IMR-90 (cell line): ENCODE results near the gene C12orf75.

Experiments used
- CEBPB ChIP-seq: IDR thresholded peaks from 2 replicates; pipeline ENCODE4 v1.6.1; 2012; ENCODE audit warnings: low read depth, low read length, improper control_type of control experiment
- CTCF ChIP-seq: conservative IDR thresholded peaks from 2 replicates; pipeline ENCODE4 v1.5.1; 2012; ENCODE audit warnings: mild to moderate bottlenecking, low read depth, low read length, improper control_type of control experiment
- FOS ChIP-seq: fragments of 150-350 bp; IDR thresholded peaks from 2 replicates; pipeline ENCODE4 v1.6.1; 2016; ENCODE audit warnings: low read depth, low read length
- MAZ ChIP-seq: IDR thresholded peaks from 2 replicates; pipeline ENCODE4 v1.6.1; 2012; ENCODE audit warnings: low read depth, mild to moderate bottlenecking, low read length, improper control_type of control experiment, moderate library complexity, borderline replicate concordance
- MXI1 ChIP-seq: IDR thresholded peaks from 2 replicates; pipeline ENCODE4 v1.6.1; 2012; ENCODE audit warnings: low read depth, mild to moderate bottlenecking, low read length, moderate library complexity, borderline replicate concordance
- NFE2L2 ChIP-seq: fragments of 150-350 bp; IDR thresholded peaks from 2 replicates; pipeline ENCODE4 v1.6.1; 2016; ENCODE audit warnings: low read depth, mild to moderate bottlenecking, low read length
- POLR2A ChIP-seq: IDR thresholded peaks from 2 replicates; pipeline ENCODE4 v1.6.1; 2012; ENCODE audit warnings: mild to moderate bottlenecking, low read depth, low read length
- RFX5 ChIP-seq: IDR thresholded peaks from 2 replicates; pipeline ENCODE4 v1.8.0; 2012; ENCODE audit warnings: low read depth, mild to moderate bottlenecking, low read length, moderate library complexity
- USF2 ChIP-seq: fragments of 150-350 bp; IDR thresholded peaks from 2 replicates; pipeline ENCODE4 v1.6.1; 2017; ENCODE audit warnings: mild to moderate bottlenecking, antibody characterized with exemption, low read length, low read depth

- TF ChIP-seq CTCF: no peak
- no peak for TF ChIP-seq POLR2A
- no peak for TF ChIP-seq MAZ
- TF ChIP-seq USF2: no peak
- no peak for TF ChIP-seq RFX5
- TF ChIP-seq CEBPB: no peak
- no peak for TF ChIP-seq MXI1
- no peak for TF ChIP-seq NFE2L2
- no peak for TF ChIP-seq FOS
These were observed 18.6 kb downstream of the C12orf75 start for GRCh38 chr12:105349138-105349537.
